GM12891 (cell line): ENCODE data around the gene VAV2.

Experiments
- POLR2A ChIP-seq: IDR thresholded peaks from 2 replicates; pipeline ENCODE4 v1.6.1; 2011; ENCODE audit warnings: low read depth, low read length, control low read depth
- POLR2AphosphoS5 ChIP-seq: IDR thresholded peaks from 2 replicates; pipeline ENCODE4 v1.6.1; 2011; ENCODE audit warnings: low read depth, low read length, control low read depth
- POU2F2 ChIP-seq: IDR thresholded peaks from 2 replicates; pipeline ENCODE4 v1.6.1; 2011; ENCODE audit warnings: low read depth, mild to moderate bottlenecking, control low read depth, low read length, moderate library complexity
- TAF1 ChIP-seq: IDR thresholded peaks from 2 replicates; pipeline ENCODE4 v1.6.1; 2011; ENCODE audit warnings: low read depth, low read length, control low read depth

DNA sequence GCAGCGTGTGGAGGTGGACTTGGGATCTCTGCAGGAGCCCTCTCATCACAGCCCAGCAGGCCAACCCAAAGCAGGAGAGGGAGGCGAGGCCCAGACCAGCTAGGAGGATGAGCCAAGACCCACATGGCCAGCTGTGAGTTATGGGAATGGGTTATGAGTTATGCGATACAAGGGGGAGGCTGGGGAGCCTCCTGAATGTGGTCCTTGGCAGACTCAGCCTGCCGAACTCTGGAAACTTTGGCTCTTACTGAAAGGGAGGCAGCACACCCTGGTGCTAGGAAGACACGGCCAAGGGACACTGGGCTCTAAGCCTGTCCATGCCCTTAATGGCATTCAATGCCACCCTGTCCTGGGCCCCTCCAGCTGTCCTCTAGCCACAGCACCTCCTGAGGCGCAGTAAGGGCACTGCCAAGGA, 7.7 kb upstream of the VAV2 start:
- TF ChIP-seq POLR2A (no peak), POLR2AphosphoS5 (no peak), TAF1 (no peak), POU2F2 (no peak)
